ENCODE results near the gene RASAL1. TPM values are rescaled to one million over a fixed set of nuclear protein-coding genes. Genes with fewer than 3 reads are reported as not detected.
A peak's percentile ranks its signal among the peaks of the same experiment; 100 is the strongest.

The RASAL1 gene
- total and polyA plus RNA-seq, 8 donors: 3.0 to 62.0 (median 23.8) TPM

- no peak overlapping the region for H3K4me3 ChIP-seq
These were observed 24.4 kb upstream of the RASAL1 start for GRCh38 chr12:113159937-113160336.

GRCh38 chr12:113158439-113159203 is 23.1 kb upstream of the RASAL1 start:
- 95 to 97% (median 96%) methylated on average over 15 to 26 of the region's 26 CpGs for WGBS, 5 donors
- no peak for TF ChIP-seq EP300 (IDR thresholded peaks at IDR 0.05)
- TF ChIP-seq POLR2A (IDR thresholded peaks at IDR 0.05): no peak
- TF ChIP-seq CTCF (IDR thresholded peaks at IDR 0.05): no peak
- TF ChIP-seq POLR2AphosphoS5 (IDR thresholded peaks at IDR 0.05): no peak

More at GRCh38 chr12:113159937-113160336, 24.4 kb upstream of the RASAL1 start:
- Histone ChIP-seq H3K36me3 (peaks cover 65 to 81% (median 79%) of the 10 kb centered on the region in 4 donors), H3K27ac (no peak overlapping the region), H3K4me1 (peaks cover 0 to 5% (median 3%) of the 10 kb centered on the region in 4 donors), H3K27me3 (peaks cover 4 to 15% (median 4%) of the 10 kb centered on the region in 3 donors), H3K9me3 (no peaks in the 10 kb centered on the region)
- 91 to 98% (median 93%) methylated on average over 4 to 7 of the region's 7 CpGs for WGBS, 5 donors
- TF ChIP-seq EP300 (IDR thresholded peaks at IDR 0.05) (no peak), CTCF (IDR thresholded peaks at IDR 0.05) (no peak), POLR2AphosphoS5 (IDR thresholded peaks at IDR 0.05) (no peak), POLR2A (IDR thresholded peaks at IDR 0.05) (no peak)
- no peak for DNase-seq
- intact Hi-C loops (cut with DNase I; ENCODE audit: low total_unique reads): no loop called here

GRCh38 chr12:113157218-113157859 is 21.8 kb upstream of the RASAL1 start:
- Histone ChIP-seq H3K36me3 (peaks cover 40 to 55% (median 53%) of the 10 kb centered on the region in 4 donors), H3K9me3 (no peaks in the 10 kb centered on the region), H3K4me3 (no peak overlapping the region), H3K27ac (no peak overlapping the region), H3K27me3 (peaks cover 4 to 41% (median 28%) of the 10 kb centered on the region in 3 donors), H3K4me1 (peaks cover 20 to 30% (median 27%) of the 10 kb centered on the region in 4 donors)
- no peak for DNase-seq
- TF ChIP-seq EP300 (IDR thresholded peaks at IDR 0.05) (no peak), CTCF (IDR thresholded peaks at IDR 0.05) (no peak), POLR2AphosphoS5 (IDR thresholded peaks at IDR 0.05) (no peak), POLR2A (IDR thresholded peaks at IDR 0.05) (no peak)
- intact Hi-C loops (cut with DNase I; ENCODE audit: low total_unique reads): no loop called here
- 84 to 88% (median 85%) methylated on average over 12 of the region's 12 CpGs for WGBS, 5 donors

More at GRCh38 chr12:113158439-113159203, 23.1 kb upstream of the RASAL1 start:
- Histone ChIP-seq H3K4me3 (no peak overlapping the region), H3K9me3 (no peaks in the 10 kb centered on the region), H3K27me3 (peaks cover 4 to 28% (median 16%) of the 10 kb centered on the region in 3 donors), H3K27ac (no peak overlapping the region), H3K36me3 (peaks cover 52 to 68% (median 65%) of the 10 kb centered on the region in 4 donors), H3K4me1 (peaks cover 8 to 18% (median 14%) of the 10 kb centered on the region in 4 donors)
- DNase-seq: no peak
- intact Hi-C loops (cut with DNase I; ENCODE audit: low total_unique reads): no loop called here

- peaks cover 4 to 58% (median 40%) of the 10 kb centered on the region in 3 donors for H3K27me3 ChIP-seq
- H3K27ac ChIP-seq: no peak overlapping the region
- TF ChIP-seq POLR2A (IDR thresholded peaks at IDR 0.05) (no peak), EP300 (IDR thresholded peaks at IDR 0.05) (no peak), CTCF (IDR thresholded peaks at IDR 0.05) (no peak), POLR2AphosphoS5 (IDR thresholded peaks at IDR 0.05) (no peak)
- intact Hi-C loops (cut with DNase I; ENCODE audit: low total_unique reads): no loop called here
- DNase-seq: peak in 1 of 2 donors; percentile 41
- H3K36me3 ChIP-seq: peaks cover 31 to 38% (median 36%) of the 10 kb centered on the region in 4 donors
- WGBS, 5 donors: 53 to 64% (median 56%) methylated on average over 7 of the region's 7 CpGs
- no peak overlapping the region for H3K4me3 ChIP-seq
- no peaks in the 10 kb centered on the region for H3K9me3 ChIP-seq
- peaks cover 20 to 32% (median 27%) of the 10 kb centered on the region in 4 donors for H3K4me1 ChIP-seq
These were observed 20.1 kb upstream of the RASAL1 start for GRCh38 chr12:113155646-113156045.

Data from stomach (tissue), 9 donors.